Body of pancreas (tissue), 4 donors: ENCODE data around the gene PPP5C. TPM values are rescaled to one million over a fixed set of nuclear protein-coding genes. Genes with fewer than 3 reads are reported as not detected.
"Not testable (repeated sequence)": the region's sequence is repeated elsewhere in the genome, so short reads cannot be mapped to it uniquely, and the experiment has no call there.

Source experiments
- ATAC-seq: fragments of 150-250 bp; one replicate; pipeline ENCODE4 v1.9.1; 2016
- DNase-seq, 4 donors: peaks; one replicate each; pipeline ENCODE4 v3.0.0-alpha.2; 2019
- H3K27ac ChIP-seq, 4 donors: fragments of 200-600 bp; sonication (generic); 1 replicate in 3 of 4; 2 replicates in 1 of 4; pipeline versions ENCODE4 v1.5.1 to v1.6.1; 2016 to 2019; ENCODE audit warnings: mild to moderate bottlenecking in 1 of 4, mixed read lengths in 1 of 4, moderate library complexity in 1 of 4
- H3K27me3 ChIP-seq, 2 donors: fragments of 200-600 bp; sonication (generic); one replicate each; pipeline ENCODE4 v1.6.0; 2016; ENCODE audit warnings: mild to moderate bottlenecking in 1 of 2
- H3K36me3 ChIP-seq, 2 donors: fragments of 200-600 bp; sonication (generic); replicated peaks in 1 of 2; 2 replicates each; pipeline ENCODE4 v1.5.1; 2016; ENCODE audit warnings: low read depth in 2 of 2; ENCODE audit not compliant: insufficient read depth in 1 of 2
- H3K4me1 ChIP-seq: fragments of 200-600 bp; sonication (generic); one replicate; pipeline ENCODE4 v1.6.0; 2016
- H3K4me3 ChIP-seq, 2 donors: fragments of 200-600 bp; sonication (generic); 1 replicate in 1 of 2; 2 replicates in 1 of 2; pipeline ENCODE4 v1.5.1; 2016 to 2019
- H3K9me3 ChIP-seq, 3 donors: fragments of 200-600 bp; sonication (generic); 1 replicate in 2 of 3; 2 replicates in 1 of 3; pipeline ENCODE4 v1.5.1; 2016
- POLR2A ChIP-seq, 3 donors: fragments of 450-650 bp; IDR thresholded peaks; one replicate each; pipeline ENCODE4 v1.6.1; 2016; ENCODE audit warnings: antibody characterized with exemption in 3 of 3, mild to moderate bottlenecking in 2 of 3
- WGBS, 2 donors: methylation state at CpG; one replicate each; pipeline ENCODE4 v1.1.5; 2017; 5-methylcytosine and 5-hydroxymethylcytosine counted together
- intact Hi-C: fragments of 100-400 bp; cut with DNase I; formaldehyde crosslinking; loops from one replicate; pipeline ENCODE4 v1.15.1; 2023
- total RNA-seq, 2 donors: library from RNA; depleted of rRNA; stranded (reverse); fragments of >200 nt; gene quantifications; one replicate each; pipeline ENCODE4 v1.1.0, GENCODE V29; 2016
- TF ChIP-seq, protein P1 (sequence below), 7 experiments: fragments of 450-650 bp in 4 of 7; fragments of 200-600 bp in 3 of 7; sonication (generic) in 3 of 7; IDR thresholded peaks; one replicate each; pipeline ENCODE4 v1.5.1; 2016 to 2019; ENCODE audit warnings: antibody characterized with exemption in 7 of 7

PPP5C gene
- total RNA-seq, 2 donors from 2014 or later, result 31.1 to 77.5 TPM

DNA sequence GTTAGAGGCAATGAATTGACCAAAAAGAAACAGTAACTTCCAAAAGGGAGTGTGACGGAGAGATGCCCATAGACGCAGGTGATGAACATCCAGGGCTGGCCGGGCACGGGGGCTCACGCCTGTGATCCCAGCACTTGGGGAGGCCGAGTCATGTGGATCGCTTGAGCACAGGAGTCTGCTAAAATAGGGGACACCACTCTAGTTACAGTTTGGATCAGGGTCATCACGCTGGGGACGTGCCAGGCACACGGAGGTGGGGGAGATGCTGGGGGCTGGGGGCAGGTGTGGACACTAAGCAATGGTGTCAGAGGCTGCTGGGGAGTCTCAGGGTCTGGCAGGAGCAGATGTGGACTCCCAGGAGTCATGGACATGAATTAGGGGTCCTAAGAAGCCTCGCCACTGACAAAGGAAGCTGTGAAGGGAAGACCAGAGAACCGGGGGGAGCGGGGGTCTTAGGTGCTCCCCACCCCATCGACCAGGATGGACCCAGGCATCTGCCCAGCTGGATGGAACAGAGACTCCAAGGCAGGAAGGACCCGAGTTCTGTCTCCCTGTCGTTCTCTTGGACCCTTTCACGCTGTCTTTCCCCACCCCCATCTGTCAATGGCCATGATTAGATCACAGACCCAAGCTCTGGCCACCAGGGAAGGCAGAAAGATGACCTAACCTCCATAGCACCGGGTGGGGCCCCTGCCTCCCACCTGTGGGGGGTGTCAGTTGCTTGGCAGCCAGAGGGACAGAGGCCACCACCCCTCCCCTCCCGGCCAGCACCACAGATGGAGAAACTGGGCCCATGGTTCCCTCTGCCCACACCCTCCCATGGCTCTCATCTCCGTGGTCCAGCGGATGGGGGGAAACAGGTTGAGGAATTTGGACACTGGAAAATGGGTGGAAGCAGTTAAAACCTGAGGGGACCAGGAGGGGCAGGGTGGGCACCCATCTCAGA, 46.8 kb downstream of the PPP5C start:
- Histone ChIP-seq H3K9me3 (no peaks in the 10 kb centered on the region), H3K27me3 (no peaks in the 10 kb centered on the region), H3K4me1 (no peaks in the 10 kb centered on the region), H3K27ac (no peak overlapping the region), H3K36me3 (peaks cover 0 to 10% of the 10 kb centered on the region in 2 donors), H3K4me3 (no peak overlapping the region)
- DNase-seq, result peak in 1 of 4 donors; percentile 6
- no peak for ATAC-seq
- 71 to 74% methylated on average over 18 to 20 of the region's 21 CpGs for WGBS, 2 donors
- TF ChIP-seq POLR2A (IDR thresholded peaks at IDR 0.05), result no peak
- TF ChIP-seq, protein P1, sequence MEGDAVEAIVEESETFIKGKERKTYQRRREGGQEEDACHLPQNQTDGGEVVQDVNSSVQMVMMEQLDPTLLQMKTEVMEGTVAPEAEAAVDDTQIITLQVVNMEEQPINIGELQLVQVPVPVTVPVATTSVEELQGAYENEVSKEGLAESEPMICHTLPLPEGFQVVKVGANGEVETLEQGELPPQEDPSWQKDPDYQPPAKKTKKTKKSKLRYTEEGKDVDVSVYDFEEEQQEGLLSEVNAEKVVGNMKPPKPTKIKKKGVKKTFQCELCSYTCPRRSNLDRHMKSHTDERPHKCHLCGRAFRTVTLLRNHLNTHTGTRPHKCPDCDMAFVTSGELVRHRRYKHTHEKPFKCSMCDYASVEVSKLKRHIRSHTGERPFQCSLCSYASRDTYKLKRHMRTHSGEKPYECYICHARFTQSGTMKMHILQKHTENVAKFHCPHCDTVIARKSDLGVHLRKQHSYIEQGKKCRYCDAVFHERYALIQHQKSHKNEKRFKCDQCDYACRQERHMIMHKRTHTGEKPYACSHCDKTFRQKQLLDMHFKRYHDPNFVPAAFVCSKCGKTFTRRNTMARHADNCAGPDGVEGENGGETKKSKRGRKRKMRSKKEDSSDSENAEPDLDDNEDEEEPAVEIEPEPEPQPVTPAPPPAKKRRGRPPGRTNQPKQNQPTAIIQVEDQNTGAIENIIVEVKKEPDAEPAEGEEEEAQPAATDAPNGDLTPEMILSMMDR (IDR thresholded peaks at IDR 0.05), result no peak
- intact Hi-C loops, result loop anchor here (10.0 kb wide), 1 partner anchor 109 kb away; no protein-coding TSS in a partner anchor

DNA sequence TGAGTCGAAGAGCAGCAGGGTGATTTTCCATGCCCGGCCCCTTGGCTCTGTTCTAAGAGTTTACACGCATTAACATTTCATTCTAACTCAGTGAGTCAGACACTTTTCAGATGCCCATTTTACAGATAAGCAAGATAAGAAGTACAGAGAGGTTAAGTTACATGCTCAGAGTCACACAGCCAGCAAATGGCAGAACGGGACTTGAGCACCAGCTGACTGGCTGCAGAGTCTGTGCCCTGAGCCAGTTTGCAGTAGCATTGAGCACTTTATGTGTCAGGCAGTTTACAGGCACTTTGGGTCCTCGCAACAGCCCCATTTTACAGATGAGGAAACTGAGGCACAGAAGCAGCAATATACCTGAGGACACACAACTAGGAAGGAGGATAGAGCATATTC, 47.5 kb downstream of the PPP5C start:
- H3K27ac ChIP-seq, result no peak overlapping the region
- whole genome bisulfite sequencing, 2 donors, result 76 to 91% methylated on average over 5 of the region's 5 CpGs
- H3K4me3 ChIP-seq, result no peak overlapping the region
- intact Hi-C loops, result loop anchor here (10.0 kb wide), 1 partner anchor 110 kb away; no protein-coding TSS in a partner anchor
- H3K4me1 ChIP-seq, result no peaks in the 10 kb centered on the region
- no peak for ATAC-seq
- H3K27me3 ChIP-seq, result no peaks in the 10 kb centered on the region
- H3K9me3 ChIP-seq, result no peaks in the 10 kb centered on the region
- DNase-seq, result peak in 1 of 4 donors; percentile 4
- H3K36me3 ChIP-seq, result peaks cover 0 to 8% of the 10 kb centered on the region in 2 donors
- no peak for TF ChIP-seq POLR2A (IDR thresholded peaks at IDR 0.05)
- TF ChIP-seq, protein P1 (IDR thresholded peaks at IDR 0.05), result no peak

DNA sequence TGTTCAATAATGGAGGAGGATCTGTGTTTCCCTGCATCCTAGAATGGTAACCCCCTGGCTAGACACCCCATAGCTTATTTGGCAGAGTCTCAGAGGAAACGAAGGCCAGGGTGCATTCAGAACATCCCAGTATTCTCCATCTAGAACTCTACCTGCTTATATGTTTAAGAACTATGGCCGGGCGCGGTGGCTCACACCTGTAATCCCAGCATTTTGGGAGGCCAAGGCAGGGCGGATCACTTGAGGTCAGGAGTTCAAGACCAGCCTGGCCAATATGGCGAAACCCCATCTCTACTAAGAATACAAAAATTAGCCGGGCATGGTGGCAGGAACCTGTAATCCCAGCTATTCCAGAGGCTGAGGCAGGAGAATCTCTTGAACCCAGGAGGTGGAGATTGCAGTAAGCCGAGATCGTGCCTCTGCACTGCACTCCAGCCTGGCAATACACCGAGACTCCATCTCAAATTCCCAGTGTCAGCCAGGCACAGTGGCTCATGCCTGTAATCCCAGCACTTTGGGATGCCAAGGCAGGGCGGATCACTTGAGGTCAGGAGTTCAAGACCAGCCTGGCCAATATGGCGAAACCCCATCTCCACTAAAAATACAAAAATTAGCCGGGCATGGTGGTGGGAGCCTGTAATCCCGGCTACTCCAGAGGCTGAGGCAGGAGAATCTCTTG, 51.1 kb downstream of the PPP5C start:
- not testable (repeated sequence) for H3K36me3 ChIP-seq, DNase-seq, H3K9me3 ChIP-seq, H3K27ac ChIP-seq, H3K27me3 ChIP-seq, ATAC-seq, H3K4me3 ChIP-seq
- peaks cover 11% of the 10 kb centered on the region for H3K4me1 ChIP-seq
- intact Hi-C loops, result loop anchor here (2.0 to 10.0 kb wide), 2 partner anchors 91 to 113 kb away; no protein-coding TSS in a partner anchor
- 87 to 96% methylated on average over 14 of the region's 14 CpGs for WGBS, 2 donors

DNA sequence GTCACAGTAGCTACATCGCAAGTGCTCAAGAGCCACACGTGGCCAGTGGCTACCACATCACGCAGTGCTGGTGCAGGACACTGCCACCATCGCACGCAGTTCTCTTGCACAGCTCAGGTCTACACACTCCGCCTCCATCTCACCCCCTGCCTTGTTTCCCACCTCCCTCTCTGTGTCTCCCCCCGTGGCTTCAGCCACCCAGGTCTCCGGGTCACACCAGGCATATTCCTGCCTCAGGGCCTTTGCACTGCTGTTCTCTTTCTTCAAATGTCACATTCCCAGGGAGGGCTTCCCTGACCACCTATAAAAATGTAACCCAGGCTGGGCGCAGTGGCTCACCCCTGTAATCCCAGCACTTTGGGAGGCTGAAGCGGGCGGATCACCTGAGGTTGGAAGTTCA, 55.8 kb downstream of the PPP5C start:
- no peak for DNase-seq
- H3K4me1 ChIP-seq, result peaks cover 29% of the 10 kb centered on the region
- TF ChIP-seq, protein P1 (IDR thresholded peaks at IDR 0.05), result no peak
- no peak for TF ChIP-seq POLR2A (IDR thresholded peaks at IDR 0.05)
- H3K27me3 ChIP-seq, result no peaks in the 10 kb centered on the region
- WGBS, 2 donors, result 85 to 94% methylated on average over 11 of the region's 11 CpGs
- intact Hi-C loops, result no loop called here
- no peaks in the 10 kb centered on the region for H3K9me3 ChIP-seq
- no peak overlapping the region for H3K27ac ChIP-seq
- ATAC-seq, result no peak
- no peak overlapping the region for H3K4me3 ChIP-seq
- no peaks in the 10 kb centered on the region for H3K36me3 ChIP-seq
